Activated CD8-positive, alpha-beta T cell treated with anti-CD3 and anti-CD28 coated beads, Interleukin-2, amount 10 ng/mL, durations not matched to agents 7 days and 5 days (primary cell): ENCODE data around the gene SKAP1. TPM values are rescaled to one million over a fixed set of nuclear protein-coding genes. Genes with fewer than 3 reads are reported as not detected.

Experiments
- ATAC-seq: fragments of 150-1000 bp; cut with Tn5 transposase; one replicate; pipeline ENCODE4 v1.10.0; 2021; ENCODE audit warnings: moderate library complexity
- CTCF ChIA-PET: fragments of 350-600 bp; sonication (Branson Sonifier 250); formaldehyde crosslinking; loops from one replicate; lab custom pipeline; 2021; ENCODE audit warnings: antibody characterized with exemption; lab: Charles Lee
- POLR2A ChIA-PET: fragments of 350-600 bp; sonication (Branson Sonifier 250); formaldehyde crosslinking; loops from one replicate; lab custom pipeline; 2021; ENCODE audit warnings: antibody characterized with exemption; lab: Charles Lee
- DNase-seq: peaks from one replicate; pipeline ENCODE4 v3.0.0-alpha.2; 2020
- H3K27ac Mint-ChIP-seq: one replicate; pipeline ENCODE4 v1.8.0; 2021; ENCODE audit warnings: mild to moderate bottlenecking, mixed read lengths
- H3K27me3 Mint-ChIP-seq: one replicate; pipeline ENCODE4 v1.8.0; 2021; ENCODE audit warnings: low read depth, mixed read lengths
- H3K36me3 Mint-ChIP-seq: one replicate; pipeline ENCODE4 v1.8.0; 2021; ENCODE audit warnings: low read depth, mixed read lengths
- H3K4me1 Mint-ChIP-seq: one replicate; pipeline ENCODE4 v1.8.0; 2021; ENCODE audit warnings: low read depth, mixed read lengths
- H3K4me3 Mint-ChIP-seq: one replicate; pipeline ENCODE4 v1.8.0; 2021; ENCODE audit warnings: mild to moderate bottlenecking, mixed read lengths
- H3K9me3 Mint-ChIP-seq: one replicate; pipeline ENCODE4 v1.8.0; 2022; ENCODE audit warnings: mixed read lengths; ENCODE audit not compliant: insufficient read depth
- total RNA-seq, 2 experiments: library from RNA; stranded (reverse); gene quantifications; one replicate each; pipeline ENCODE4 v1.2.3, GENCODE V29; 2021

Gene SKAP1
- total RNA-seq, 2 experiments from 2014 or later = 93.8 to 94.1 TPM

DNA sequence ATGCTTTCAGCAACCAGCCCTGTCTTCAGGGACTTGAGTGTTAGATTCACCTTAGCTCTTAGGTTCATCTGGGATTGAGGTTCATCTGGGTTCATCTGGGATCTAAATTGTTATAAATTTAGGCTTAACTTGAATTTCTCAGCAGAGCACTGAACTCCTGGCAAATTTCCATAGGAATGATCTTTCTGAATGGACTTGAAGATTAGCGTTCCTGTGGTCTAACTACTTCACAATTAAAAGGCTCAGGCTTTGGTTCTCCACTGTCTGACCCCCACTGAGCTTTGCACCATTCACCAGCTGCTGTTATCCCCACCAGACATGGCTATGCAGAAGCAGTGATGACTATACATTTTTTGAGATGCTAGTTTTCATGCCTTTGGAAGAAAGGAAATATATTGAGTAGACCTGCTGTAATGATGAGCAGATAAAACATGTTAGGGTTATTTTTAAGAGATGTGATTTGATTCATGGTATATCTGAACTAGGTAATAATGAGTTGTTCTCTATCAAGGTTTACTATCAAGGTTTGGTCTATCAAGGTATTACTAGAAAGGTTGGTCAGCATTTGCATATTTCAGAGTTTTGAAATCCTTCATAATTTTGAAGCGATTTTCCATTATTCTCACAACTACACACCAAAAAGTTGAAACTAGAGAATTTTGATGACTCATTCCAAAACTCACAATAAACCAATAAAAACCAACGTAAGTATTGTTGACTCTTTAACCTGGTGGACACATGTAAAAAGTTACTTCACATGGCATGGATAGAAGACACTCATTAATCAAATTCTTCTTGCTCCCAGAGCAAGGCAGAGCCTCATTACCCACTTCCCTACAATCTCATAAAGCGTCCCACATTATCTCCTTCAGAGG is 250.7 kb downstream of the SKAP1 start:
- ATAC-seq (no peak), DNase-seq (no peak)
- no peak overlapping the region for H3K4me3 Mint-ChIP-seq
- peaks cover 13% of the 10 kb centered on the region for H3K4me1 Mint-ChIP-seq
- peaks cover 51% of the 10 kb centered on the region for H3K36me3 Mint-ChIP-seq
- H3K27me3 Mint-ChIP-seq = no peaks in the 10 kb centered on the region
- H3K27ac Mint-ChIP-seq = no peak overlapping the region
- POLR2A ChIA-PET = no interaction called here
- CTCF ChIA-PET = interaction anchor here (1.0 to 1.6 kb wide), 3 partner anchors 8 to 154 kb away, joined by 3 read pairs; no protein-coding TSS in a partner anchor
- H3K9me3 Mint-ChIP-seq = no peaks in the 10 kb centered on the region

DNA sequence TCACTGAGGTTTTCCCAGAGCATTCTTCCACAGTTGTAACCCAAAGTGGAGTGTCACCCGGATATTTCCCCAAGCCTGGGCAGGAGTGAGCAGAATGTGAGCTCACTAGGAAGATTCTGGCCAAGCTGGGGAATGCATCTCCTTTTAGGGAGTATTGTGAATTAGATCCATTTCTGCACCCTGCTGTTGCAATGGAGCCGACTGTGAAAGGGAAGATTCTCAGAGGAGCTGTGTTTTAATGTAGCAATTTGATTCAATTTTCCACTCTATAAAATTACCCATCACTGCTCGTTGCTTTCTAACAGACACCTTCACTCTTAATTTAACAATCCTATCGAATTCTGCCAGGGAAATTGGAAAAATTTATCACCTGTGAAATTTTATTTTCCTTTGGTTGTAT is 251.7 kb downstream of the SKAP1 start:
- ATAC-seq (no peak), DNase-seq (no peak)
- Mint-ChIP-seq H3K27me3 (no peaks in the 10 kb centered on the region), H3K27ac (no peak overlapping the region), H3K36me3 (peaks cover 55% of the 10 kb centered on the region), H3K9me3 (no peaks in the 10 kb centered on the region), H3K4me3 (no peak overlapping the region), H3K4me1 (peaks cover 23% of the 10 kb centered on the region)
- ChIA-PET POLR2A (no interaction called here), CTCF (interaction anchor here (1.0 to 1.6 kb wide), 2 partner anchors 9 to 153 kb away, joined by 3 read pairs; no protein-coding TSS in a partner anchor)

DNA sequence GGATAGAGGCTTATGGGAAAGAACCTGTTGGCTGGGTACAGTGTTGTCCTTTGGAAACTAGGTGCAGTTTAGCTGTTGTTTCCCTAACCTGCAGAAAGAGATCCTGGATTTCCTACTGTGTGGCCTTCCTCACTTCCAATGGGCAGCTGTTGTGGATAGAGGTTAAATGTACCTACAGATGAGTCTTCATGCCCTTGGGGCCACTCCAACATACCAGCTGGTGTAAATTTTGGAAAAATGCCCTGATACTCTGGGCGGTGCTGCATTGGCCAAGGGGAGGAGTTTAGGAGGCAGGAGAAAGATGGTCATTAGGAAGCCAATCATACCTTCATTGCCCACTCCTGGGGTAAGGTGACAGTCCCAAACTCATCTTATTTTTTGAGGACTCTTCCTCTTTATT is 252.2 kb downstream of the SKAP1 start:
- DNase-seq (no peak), ATAC-seq (no peak)
- POLR2A ChIA-PET = no interaction called here
- Mint-ChIP-seq H3K4me3 (no peak overlapping the region), H3K36me3 (peaks cover 55% of the 10 kb centered on the region), H3K4me1 (peaks cover 25% of the 10 kb centered on the region), H3K27ac (no peak overlapping the region), H3K9me3 (no peaks in the 10 kb centered on the region), H3K27me3 (no peaks in the 10 kb centered on the region)
- CTCF ChIA-PET = no interaction called here

DNA sequence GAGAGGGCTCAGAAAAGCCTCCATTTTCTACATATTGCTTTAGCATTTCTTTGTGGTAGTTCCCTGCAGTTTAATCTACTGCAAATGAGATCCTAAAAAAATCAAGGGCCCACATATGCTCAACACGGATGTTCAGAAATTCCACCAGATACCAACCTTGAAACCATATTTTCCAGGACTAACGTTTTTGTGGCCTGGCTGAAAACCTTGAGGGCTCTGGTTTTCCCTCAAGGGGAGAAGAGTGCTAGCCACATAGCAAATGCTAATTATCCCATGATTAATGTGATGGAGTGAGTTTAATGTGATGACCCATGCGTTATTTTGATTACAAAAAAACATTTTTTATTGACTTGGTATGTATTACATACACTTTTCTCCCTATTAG is 253.6 kb downstream of the SKAP1 start:
- Mint-ChIP-seq H3K36me3 (peaks cover 48% of the 10 kb centered on the region), H3K4me1 (peaks cover 24% of the 10 kb centered on the region), H3K27me3 (no peaks in the 10 kb centered on the region), H3K27ac (no peak overlapping the region), H3K9me3 (no peaks in the 10 kb centered on the region), H3K4me3 (no peak overlapping the region)
- ATAC-seq = no peak
- POLR2A ChIA-PET = no interaction called here
- CTCF ChIA-PET = no interaction called here
- no peak for DNase-seq

DNA sequence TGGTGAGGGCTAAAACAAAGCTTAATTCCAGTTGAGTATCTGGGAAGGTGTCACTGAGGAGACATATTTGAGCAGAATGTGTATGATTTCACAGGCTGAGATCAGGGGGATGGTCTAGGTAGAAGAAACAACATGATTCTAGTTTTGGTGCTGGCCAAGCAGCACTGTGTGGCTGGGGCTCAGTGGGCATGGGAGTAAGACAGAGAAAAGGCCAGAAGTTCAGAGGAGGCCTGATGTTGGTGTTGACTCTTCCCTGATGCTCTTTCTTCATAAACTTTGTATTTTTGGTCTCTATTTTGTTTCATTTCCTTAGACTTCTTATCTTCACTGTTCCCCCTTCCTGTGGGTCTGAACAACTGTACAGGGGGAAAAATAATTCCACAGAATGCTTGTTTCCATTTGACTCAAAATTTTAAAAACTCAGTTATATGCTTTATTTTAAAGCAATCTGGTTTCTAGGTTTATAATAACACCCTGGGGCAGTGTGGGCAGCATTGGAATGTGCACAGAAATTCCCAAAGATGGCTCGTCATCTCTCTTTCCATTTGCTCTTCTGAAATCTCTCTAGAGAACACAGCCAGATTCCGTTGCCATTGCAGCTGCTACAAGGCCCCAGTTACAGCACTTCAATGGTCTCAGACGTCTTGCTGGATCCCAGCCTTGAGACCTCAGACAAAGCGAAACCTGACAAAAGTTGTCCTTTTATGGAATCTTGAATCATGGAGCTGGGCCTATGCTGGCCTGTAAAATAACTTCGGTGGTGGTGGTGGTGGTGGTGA is 254.1 kb downstream of the SKAP1 start:
- Mint-ChIP-seq H3K4me1 (peaks cover 24% of the 10 kb centered on the region), H3K27ac (no peak overlapping the region), H3K36me3 (peaks cover 50% of the 10 kb centered on the region), H3K9me3 (no peaks in the 10 kb centered on the region), H3K4me3 (no peak overlapping the region), H3K27me3 (no peaks in the 10 kb centered on the region)
- ChIA-PET POLR2A (no interaction called here), CTCF (interaction anchor here (1.5 kb wide), 1 partner anchor 18 kb away, joined by 5 read pairs; no protein-coding TSS in a partner anchor)
- ATAC-seq = no peak
- no peak for DNase-seq

DNA sequence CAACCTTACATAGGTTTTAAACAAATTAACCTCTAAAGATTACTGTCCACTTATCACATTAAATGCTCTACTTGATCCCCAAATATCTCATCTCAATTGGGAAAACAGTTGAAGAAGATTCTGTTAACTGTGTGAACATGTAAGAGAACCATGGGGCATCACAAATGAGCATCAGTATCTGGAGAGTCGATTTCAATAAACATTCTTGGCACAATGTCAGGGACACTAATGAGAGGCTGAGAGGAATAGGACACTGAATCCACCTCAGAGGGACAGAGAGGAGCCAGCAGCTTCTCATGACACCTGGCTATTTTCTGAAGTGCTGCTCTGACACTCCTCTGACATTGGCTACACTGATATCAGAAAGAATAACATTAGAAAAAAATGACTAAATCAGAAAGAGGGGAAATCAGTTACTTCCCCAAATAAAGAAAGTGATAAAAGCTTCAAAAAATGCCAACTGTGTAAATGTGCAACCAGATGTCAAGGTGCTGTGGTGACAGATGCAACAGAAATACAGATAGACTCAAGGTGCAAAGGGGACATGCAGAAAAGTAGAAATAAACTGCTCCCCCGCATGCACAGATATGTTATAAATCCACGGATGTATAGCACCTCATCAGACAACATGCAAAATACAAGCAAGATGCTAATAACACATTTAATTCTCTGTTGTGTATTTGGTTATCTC is 255.0 kb downstream of the SKAP1 start:
- ATAC-seq = no peak
- Mint-ChIP-seq H3K36me3 (peaks cover 44% of the 10 kb centered on the region), H3K4me3 (no peak overlapping the region), H3K9me3 (no peaks in the 10 kb centered on the region), H3K4me1 (peaks cover 23% of the 10 kb centered on the region), H3K27ac (no peak overlapping the region), H3K27me3 (no peaks in the 10 kb centered on the region)
- no peak for DNase-seq
- POLR2A ChIA-PET = no interaction called here
- CTCF ChIA-PET = interaction anchor here (0.9 to 1.8 kb wide), 5 partner anchors 9 to 41 kb away, joined by 3 to 6 read pairs (median 4); no protein-coding TSS in a partner anchor

DNA sequence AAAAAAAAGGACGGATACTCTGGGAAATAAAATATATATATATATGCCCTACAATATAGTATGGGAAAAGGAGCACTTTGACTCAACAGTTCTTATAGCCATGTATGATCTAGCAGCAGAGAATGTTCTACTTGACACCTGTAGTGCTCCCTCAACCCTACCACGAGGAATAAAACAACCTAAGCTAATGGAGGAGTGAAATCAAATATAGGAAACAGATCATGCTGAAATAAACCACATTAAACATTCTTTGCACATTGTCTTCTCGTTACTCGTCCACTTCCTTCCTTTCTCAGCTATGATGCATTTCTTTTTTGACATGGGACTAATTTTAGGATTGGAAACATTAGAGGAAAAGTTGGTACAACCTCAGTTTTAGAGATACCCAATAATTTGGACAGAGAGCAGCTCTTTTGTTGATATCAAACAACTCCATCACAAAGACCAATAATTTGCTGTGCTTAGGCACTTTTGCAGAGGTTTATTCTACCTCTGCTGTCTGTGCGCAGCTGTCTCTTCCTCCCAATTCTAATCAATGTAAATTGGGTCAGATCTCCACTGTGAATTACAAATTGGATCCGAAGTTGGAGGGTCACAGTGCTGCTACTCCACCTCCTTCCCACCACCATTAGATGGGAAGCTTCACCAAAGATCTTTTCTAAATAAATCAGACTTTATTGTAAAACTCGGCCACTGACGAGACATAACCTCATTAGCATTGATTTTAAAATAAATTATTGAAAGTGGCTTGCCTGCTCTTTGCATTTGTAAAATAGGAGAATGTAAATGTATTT is 256.6 kb downstream of the SKAP1 start:
- H3K36me3 Mint-ChIP-seq = peaks cover 34% of the 10 kb centered on the region

DNA sequence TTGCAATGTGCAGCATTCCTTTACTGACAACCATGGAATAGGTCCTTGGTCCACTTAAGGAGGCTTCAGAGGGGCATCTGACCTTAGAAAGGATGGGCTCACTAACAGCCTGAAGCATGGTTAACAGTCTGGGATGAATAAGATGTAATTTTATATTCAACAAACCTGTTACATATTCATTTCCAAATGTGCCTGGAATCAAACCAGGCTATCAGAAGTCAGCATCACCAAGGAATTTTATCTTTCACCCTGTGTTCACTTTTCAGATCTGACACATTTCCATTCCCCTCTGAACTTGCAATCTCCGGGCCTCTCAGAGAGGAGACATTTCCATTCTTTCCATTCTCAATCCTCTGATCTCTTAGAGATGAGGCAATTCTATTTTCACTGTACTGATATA is 260.1 kb downstream of the SKAP1 start:
- Mint-ChIP-seq H3K27ac (no peak overlapping the region), H3K4me1 (peaks cover 15% of the 10 kb centered on the region), H3K36me3 (peaks cover 34% of the 10 kb centered on the region), H3K9me3 (no peaks in the 10 kb centered on the region), H3K27me3 (no peaks in the 10 kb centered on the region), H3K4me3 (no peak overlapping the region)
- CTCF ChIA-PET = no interaction called here
- DNase-seq (no peak), ATAC-seq (no peak)
- POLR2A ChIA-PET = no interaction called here

More for the DNA sequence above, 256.6 kb downstream of the SKAP1 start:
- Mint-ChIP-seq H3K27ac (no peak overlapping the region), H3K27me3 (no peaks in the 10 kb centered on the region), H3K9me3 (no peaks in the 10 kb centered on the region), H3K4me3 (no peak overlapping the region), H3K4me1 (peaks cover 18% of the 10 kb centered on the region)
- ChIA-PET POLR2A (interaction anchor here (0.7 kb wide), 1 partner anchor 411 kb away, joined by 3 read pairs; no protein-coding TSS in a partner anchor), CTCF (interaction anchor here (1.0 to 1.8 kb wide), 8 partner anchors 10 to 226 kb away, joined by 3 to 6 read pairs (median 3); no protein-coding TSS in a partner anchor)
- ATAC-seq (no peak), DNase-seq (no peak)

DNA sequence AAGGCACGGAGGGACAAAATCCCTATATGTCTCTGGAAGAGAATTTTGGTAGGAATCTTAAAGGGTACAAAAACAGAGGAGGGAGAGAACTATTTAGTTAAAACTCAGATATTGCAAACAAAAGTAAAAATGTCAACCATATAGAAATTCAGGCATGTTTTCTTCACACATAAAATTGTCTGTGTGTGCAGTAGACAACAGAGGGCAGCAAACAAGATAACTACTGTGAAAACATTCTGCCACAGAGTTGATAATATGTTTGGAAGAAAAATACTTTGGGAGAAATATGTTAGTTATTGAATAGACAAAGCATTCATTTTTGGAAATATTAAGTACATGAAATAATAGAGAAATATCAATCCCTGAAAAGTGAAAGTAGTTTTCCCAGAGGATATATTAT is 266.2 kb downstream of the SKAP1 start:
- no peak for ATAC-seq
- H3K36me3 Mint-ChIP-seq = peaks cover 29% of the 10 kb centered on the region
- CTCF ChIA-PET = no interaction called here
- no peak overlapping the region for H3K27ac Mint-ChIP-seq
- DNase-seq = no peak
- no peaks in the 10 kb centered on the region for H3K9me3 Mint-ChIP-seq
- no peaks in the 10 kb centered on the region for H3K27me3 Mint-ChIP-seq
- POLR2A ChIA-PET = no interaction called here
- peaks cover 9% of the 10 kb centered on the region for H3K4me1 Mint-ChIP-seq
- no peak overlapping the region for H3K4me3 Mint-ChIP-seq

DNA sequence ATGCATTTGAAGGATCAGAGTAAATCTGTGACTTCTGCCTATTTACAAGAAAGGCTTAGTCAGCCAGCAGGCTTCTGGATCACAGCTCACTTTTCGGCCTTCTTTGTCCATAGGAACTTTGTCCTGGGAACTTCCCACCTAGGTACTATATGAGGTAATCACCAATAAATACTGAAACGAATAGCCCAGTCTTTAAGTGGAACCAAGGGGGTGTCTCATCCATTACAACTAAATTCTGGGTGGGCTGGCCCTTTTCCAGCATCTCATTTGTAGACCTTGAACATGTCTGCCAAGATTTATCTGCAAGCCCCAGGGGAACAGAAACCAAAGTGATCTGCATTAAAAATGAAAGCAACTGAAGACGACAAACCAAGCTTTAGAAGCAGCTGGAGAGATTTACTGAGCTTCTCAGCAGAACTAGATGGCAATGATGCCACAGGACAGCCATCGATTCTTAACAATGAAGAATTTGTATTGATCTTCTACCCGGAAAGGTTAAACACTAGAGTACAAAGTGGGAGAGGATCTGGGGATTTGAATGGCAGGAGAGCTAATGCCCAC is 267.0 kb downstream of the SKAP1 start:
- Mint-ChIP-seq H3K27ac (peak overlapping the region; percentile 9), H3K4me3 (no peak overlapping the region), H3K4me1 (peaks cover 9% of the 10 kb centered on the region), H3K27me3 (no peaks in the 10 kb centered on the region), H3K36me3 (peaks cover 26% of the 10 kb centered on the region), H3K9me3 (no peaks in the 10 kb centered on the region)
- DNase-seq (no peak), ATAC-seq (no peak)
- ChIA-PET CTCF (interaction anchor here (0.8 to 1.2 kb wide), 2 partner anchors 11 kb away, joined by 3 to 6 read pairs; no protein-coding TSS in a partner anchor), POLR2A (no interaction called here)
